GM19397 (cell line): ENCODE results near the gene KRT16.
"Not testable (repeated sequence)": the region's sequence is repeated elsewhere in the genome, so short reads cannot be mapped to it uniquely, and the experiment has no call there.

ENCODE experiments used
- ATAC-seq: cut with Tn5 transposase; IDR thresholded peaks from one replicate; pipeline ENCODE4 v1.9.1; 2021; ENCODE audit warnings: mild to moderate bottlenecking, moderate library complexity; ENCODE audit not compliant: unreplicated experiment

Gene KRT16

GRCh38 chr17:41612376-41613160, at the start of gene KRT16:
Gene KRT16, minus strand, starts transcription at chr17:41612767. Its CDS starts 79 bp downstream, at chr17:41612688.
- ATAC-seq, result not testable (repeated sequence)

DNA sequence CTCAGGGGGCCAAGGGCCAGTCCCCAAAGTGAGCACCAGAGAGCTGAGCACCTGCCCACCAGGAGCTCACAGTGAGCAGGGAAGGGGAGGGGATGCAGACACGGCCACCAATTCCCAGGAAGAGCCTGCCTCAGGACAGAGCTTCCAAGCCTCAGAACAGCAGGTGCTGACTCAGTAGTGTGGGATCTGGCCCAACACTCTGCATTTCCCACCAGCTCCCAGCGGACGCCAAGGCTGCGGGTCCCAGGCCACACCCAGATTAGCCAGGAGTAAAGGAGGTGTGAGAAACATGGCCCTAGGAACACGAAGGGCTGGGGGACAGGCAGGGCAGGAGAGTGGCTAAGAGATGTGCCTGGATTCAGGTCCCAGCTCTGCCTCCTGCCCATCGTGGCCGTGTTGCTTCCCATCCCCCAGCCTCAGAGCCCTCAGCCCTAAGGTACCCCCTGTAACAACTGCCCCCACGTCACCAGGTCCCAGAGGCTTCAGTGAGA, 47.7 kb upstream of the KRT16 start:
- no peak for ATAC-seq

DNA sequence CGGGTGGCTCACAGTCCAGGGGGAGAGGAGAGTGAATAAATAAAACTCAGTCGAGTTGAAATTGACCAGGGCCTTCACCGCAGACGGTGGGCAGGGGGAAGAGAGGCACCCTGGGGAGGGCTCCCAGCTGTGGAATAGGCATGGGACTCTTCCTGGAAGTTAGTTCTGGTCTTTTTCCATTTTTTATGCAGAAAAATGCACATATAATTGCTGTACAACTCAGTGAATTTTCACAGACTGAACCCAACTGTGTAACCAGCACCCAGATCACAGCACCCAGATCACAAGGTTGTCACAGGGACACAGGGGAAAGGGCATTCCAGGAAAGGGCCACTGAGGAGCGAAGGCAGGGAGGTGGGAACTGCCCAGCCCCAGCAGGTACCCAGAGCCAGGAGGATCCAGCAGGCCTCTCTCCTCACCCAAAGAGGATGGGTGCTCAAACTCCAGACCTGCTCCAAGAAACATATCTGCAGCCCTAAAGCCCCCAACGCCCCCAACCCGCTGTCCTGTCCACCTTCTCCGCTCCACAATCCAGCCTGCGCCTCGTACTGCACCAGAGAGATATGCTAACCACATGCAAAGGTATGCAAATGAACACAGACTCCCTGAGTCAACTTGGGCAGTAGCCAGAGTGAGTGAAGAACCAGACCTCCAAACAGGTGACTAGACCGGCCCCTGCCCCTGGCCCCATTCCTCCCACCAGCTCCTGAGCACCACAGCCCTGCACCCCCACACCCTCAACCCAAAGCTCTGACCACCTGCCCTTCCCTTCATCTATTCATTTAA, 47.1 kb upstream of the KRT16 start:
- no peak for ATAC-seq

DNA sequence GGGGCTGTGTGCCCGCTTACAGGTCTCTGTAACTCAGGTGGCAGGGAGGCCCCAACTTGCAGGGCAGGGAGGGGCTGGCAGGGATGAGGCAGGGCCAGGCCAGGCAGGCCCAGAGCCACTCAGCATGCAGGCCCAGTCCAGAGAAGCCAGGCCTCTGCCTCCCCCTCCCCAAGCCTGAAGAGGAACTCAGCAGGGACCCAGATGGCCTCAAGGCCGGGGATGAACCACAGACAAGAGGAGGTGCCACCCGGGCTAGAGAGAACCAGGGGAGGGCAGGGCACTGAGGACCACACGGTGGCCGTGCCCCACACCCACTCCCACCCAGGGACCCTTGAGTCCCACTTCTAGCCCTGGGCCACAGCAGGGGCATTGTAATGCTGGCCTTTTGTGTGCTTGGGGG, 46.3 kb upstream of the KRT16 start:
- ATAC-seq, result no peak

GRCh38 chr17:41657936-41658335, 45.4 kb upstream of the KRT16 start:
- no peak for ATAC-seq

GRCh38 chr17:41657176-41657754, 44.7 kb upstream of the KRT16 start:
- ATAC-seq, result no peak

- no peak for ATAC-seq
These were observed 43.9 kb upstream of the KRT16 start for GRCh38 chr17:41656249-41657023.

DNA sequence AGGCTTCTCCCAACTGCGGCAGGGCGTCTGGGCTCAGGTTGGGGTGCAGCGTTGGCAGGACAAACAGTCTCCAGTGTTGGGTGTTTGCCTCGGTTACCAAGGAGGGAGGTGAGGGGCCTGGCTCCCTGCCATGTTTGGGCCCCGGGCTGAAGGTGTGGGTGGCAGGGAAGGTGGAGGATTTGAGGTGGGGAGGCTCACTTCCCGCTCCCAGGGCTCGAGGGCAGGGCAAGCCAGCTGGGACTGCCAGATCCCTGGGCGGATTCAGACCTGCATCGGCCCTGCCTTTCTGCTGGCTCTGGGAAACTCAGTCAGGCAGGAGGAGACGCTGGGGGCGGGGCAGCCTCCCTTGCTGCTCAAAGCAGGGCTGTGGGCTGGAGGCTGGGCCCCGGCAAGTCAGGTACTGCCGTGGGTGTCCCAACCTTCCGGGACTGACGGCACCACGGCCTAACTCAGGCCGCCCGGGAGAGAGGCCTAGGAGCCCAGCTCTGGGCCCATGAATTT, 43.1 kb upstream of the KRT16 start:
- ATAC-seq, result no peak

DNA sequence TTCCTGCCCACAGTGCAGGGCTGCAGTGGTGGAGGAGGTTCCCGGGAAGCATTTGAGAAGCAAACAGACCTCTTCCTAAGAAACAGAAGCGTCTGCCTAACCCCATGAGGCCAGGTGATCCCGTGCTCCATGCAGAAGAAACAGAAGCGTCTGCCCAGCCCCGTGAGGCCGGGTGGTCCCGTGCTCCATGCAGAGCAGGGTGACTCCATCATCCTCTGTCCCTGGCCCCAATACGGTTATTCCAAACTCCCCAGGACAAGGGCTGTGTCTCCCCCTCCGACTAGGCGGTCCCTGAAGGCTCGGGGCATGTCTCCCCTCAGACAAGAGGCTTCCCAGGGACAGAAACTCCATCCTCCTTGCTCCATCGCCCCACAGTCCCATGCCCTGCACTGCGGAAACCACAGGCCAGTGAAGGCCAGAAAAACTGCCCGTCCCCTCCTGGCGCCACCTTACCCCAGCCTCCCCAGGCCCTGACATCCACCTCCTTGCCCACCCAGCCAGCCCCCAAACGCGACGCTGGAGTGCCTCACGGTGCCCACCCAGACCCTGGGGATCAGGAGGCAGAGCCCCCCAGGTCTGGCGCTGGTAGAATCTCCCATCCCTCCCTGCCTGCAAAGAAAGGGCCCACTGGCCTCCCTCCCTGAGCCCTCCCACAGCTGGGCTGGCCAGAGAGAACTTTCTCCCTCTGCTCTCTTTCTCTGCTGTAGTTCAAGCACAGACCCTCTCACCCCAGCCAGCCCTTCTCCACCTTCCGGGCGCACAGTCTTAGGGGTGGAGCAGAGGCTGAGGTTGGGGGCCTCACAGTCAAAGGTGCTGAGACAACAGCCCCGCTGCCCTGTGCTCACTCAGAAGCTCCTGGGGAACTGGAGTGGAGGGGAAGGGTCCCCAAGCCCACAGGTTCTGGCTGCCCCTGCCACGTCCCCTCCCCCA, 42.4 kb upstream of the KRT16 start:
- no peak for ATAC-seq

DNA sequence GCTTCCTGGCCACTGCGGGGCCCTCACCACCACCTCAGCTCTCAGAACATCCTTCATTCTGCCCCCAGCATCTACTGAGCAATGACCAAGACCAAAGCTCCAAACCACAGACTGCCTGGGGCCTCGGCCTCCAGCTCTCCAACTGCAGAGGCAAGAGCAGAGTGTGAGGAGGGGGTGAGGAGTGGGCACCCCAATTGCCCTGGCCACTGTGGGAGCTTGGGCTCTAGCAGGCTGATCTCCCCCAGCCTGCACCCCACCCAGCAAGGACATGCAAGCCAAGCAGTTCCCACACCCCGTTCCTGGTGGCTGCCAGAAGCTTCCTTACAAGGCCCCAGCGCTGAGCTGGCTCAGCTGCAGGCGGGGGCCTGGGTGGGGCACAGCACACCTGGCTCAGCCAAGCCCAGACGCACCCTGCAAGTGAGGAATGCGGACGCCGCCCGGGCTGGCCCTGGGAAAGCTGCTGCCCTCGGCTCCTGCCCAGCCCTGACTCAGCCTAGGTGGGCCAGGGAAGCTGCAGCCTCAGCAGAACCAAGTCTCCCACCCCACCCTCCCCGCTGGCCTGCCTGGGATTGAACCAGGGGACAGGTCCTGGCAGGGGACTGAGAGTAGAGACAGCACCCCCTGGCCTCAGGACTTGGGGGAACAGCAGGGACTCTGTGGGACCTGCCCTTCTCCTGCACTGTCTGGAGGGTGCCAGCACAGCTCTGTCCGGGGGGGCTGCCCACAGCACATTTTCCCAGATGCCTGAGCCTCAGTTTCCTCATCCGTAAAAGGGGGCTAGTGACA, 41.5 kb upstream of the KRT16 start:
- ATAC-seq, result no peak

- ATAC-seq, result no peak
These were observed 40.9 kb upstream of the KRT16 start for GRCh38 chr17:41653421-41653820.

- no peak for ATAC-seq
These were observed 39.9 kb upstream of the KRT16 start for GRCh38 chr17:41652461-41652970.

GRCh38 chr17:41651625-41652460, 39.3 kb upstream of the KRT16 start:
- no peak for ATAC-seq

DNA sequence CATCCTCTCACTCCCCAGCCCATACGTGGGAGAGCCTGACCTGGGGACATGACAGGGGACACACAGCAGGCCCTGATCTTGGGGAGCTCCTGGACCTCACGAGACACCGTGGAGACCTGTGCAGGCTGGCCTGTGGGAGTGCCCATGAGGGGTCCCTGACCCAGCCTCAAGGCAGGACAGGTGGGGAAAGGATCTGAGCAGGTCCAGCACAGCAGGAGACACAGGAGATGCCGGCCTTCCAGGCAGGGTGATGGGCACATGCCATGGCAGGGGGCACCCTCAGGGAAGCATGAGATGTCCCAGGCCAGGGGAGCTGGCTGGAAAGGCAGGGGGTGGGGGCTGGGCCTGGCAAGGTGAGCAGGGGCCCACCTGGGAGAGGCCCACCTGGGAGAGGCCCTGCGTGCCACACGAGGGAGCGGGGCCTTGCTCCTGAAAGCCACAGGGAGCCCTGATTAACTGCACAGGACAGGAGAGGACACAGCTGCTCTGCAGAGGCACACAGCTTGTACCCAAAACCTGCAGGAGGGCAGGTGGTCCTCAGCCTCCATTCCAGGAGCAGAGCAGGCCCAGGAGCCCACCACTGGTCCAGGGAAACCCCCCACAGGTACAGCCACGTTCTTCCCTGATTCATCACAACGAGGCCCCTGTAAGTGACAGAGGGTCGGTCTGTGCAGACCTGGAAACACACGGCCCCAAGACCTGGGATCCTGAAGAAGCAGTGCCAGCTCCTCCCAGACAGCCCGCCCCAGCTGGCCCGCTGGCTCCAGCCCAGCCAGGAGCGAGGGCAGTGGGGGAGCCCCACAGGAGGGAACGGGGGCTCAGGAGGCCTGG, 38.4 kb upstream of the KRT16 start:
- ATAC-seq, result no peak

- no peak for ATAC-seq
These were observed 37.5 kb upstream of the KRT16 start for GRCh38 chr17:41649923-41650519.

GRCh38 chr17:41648411-41649195, 36.0 kb upstream of the KRT16 start:
- ATAC-seq, result peak; percentile 54
